HepG2 (cell line): ENCODE results near the gene SMG7. TPM values are rescaled to one million over a fixed set of nuclear protein-coding genes. Genes with fewer than 3 reads are reported as not detected.

Experiments used
- AHR ChIP-seq: IDR thresholded peaks from 2 replicates; pipeline ENCODE4 v1.6.1; 2018; ENCODE audit warnings: missing genetic modification reagents, missing compliant biosample characterization
- BCL6 ChIP-seq: IDR thresholded peaks from 2 replicates; pipeline ENCODE4 v1.6.1; 2016; ENCODE audit warnings: missing genetic modification reagents, missing compliant biosample characterization
- CHD2 ChIP-seq: IDR thresholded peaks from 2 replicates; pipeline ENCODE4 v1.6.1; 2011; ENCODE audit warnings: low read depth, low read length, improper control_type of control experiment
- DPF2 ChIP-seq: sonication (generic); formaldehyde crosslinking; IDR thresholded peaks from 2 replicates; pipeline ENCODE4 v1.4.0; 2020; ENCODE audit warnings: mild to moderate bottlenecking, low read depth, missing genetic modification reagents, borderline replicate concordance
- ERF ChIP-seq: IDR thresholded peaks from 2 replicates; pipeline ENCODE4 v1.6.1; 2018; ENCODE audit warnings: missing biosample characterization, missing genetic modification reagents
- KAT7 ChIP-seq: IDR thresholded peaks from 2 replicates; pipeline ENCODE4 v1.6.1; 2018; ENCODE audit warnings: borderline replicate concordance, missing compliant biosample characterization
- MAFK ChIP-seq, 2 experiments: IDR thresholded peaks in 1 of 2; conservative IDR thresholded peaks in 1 of 2; 2 replicates each; pipeline ENCODE4 v1.6.1; 2011; ENCODE audit warnings: improper control_type of control experiment in 2 of 2, low read length in 2 of 2
- MBD4 ChIP-seq: IDR thresholded peaks from 2 replicates; pipeline ENCODE4 v1.6.1; 2012; ENCODE audit warnings: low read length, inconsistent platforms, borderline replicate concordance
- NR2F2 ChIP-seq: IDR thresholded peaks from 2 replicates; pipeline ENCODE4 v1.6.1; 2012; ENCODE audit warnings: low read depth, inconsistent platforms, borderline replicate concordance
- PCBP1 ChIP-seq: fragments of 200-400 bp; formaldehyde crosslinking; IDR thresholded peaks from 2 replicates; pipeline ENCODE4 v1.6.1; 2017; ENCODE audit warnings: mild to moderate bottlenecking, low read depth, low read length, borderline replicate concordance
- PITX1 ChIP-seq: sonication (generic); formaldehyde crosslinking; IDR thresholded peaks from 2 replicates; pipeline ENCODE4 v1.5.1; 2020; ENCODE audit warnings: mild to moderate bottlenecking, missing genetic modification reagents
- RELA ChIP-seq: sonication (generic); formaldehyde crosslinking; IDR thresholded peaks from 2 replicates; pipeline ENCODE4 v1.4.0; 2020; ENCODE audit warnings: missing genetic modification reagents
- SKI ChIP-seq: fragments of 450-650 bp; IDR thresholded peaks from one replicate; pipeline ENCODE4 v1.6.1; 2018; ENCODE audit warnings: mild to moderate bottlenecking; ENCODE audit not compliant: partially characterized antibody
- SNAPC2 ChIP-seq: sonication (generic); formaldehyde crosslinking; IDR thresholded peaks from 2 replicates; pipeline ENCODE4 v1.8.1; 2022; ENCODE audit warnings: mild to moderate bottlenecking, missing genetic modification reagents
- TAF15 ChIP-seq: fragments of 200-400 bp; formaldehyde crosslinking; IDR thresholded peaks from one replicate; pipeline ENCODE4 v1.6.1; 2018; ENCODE audit warnings: mild to moderate bottlenecking, low read depth, low read length; ENCODE audit not compliant: poor library complexity, severe bottlenecking
- ZMYM3 ChIP-seq: sonication (generic); formaldehyde crosslinking; IDR thresholded peaks from 2 replicates; pipeline ENCODE4 v1.5.1; 2020; ENCODE audit warnings: mild to moderate bottlenecking, missing genetic modification reagents
- ZNF138 ChIP-seq: sonication (generic); formaldehyde crosslinking; IDR thresholded peaks from 2 replicates; pipeline ENCODE4 v1.5.0; 2020; ENCODE audit warnings: mild to moderate bottlenecking, low read depth, missing genetic modification reagents
- ZNF253 ChIP-seq: sonication (generic); formaldehyde crosslinking; IDR thresholded peaks from 2 replicates; pipeline ENCODE4 v1.8.0; 2022; ENCODE audit warnings: mild to moderate bottlenecking, missing genetic modification reagents, borderline replicate concordance
- ZNF3 ChIP-seq: IDR thresholded peaks from 2 replicates; pipeline ENCODE4 v1.7.0; 2017; ENCODE audit warnings: inconsistent platforms
- ZNF616 ChIP-seq: sonication (generic); formaldehyde crosslinking; IDR thresholded peaks from 2 replicates; pipeline ENCODE4 v1.5.0; 2020; ENCODE audit warnings: low read depth, mild to moderate bottlenecking, missing genetic modification reagents
- ZNF629 ChIP-seq: sonication (generic); formaldehyde crosslinking; conservative IDR thresholded peaks from 2 replicates; pipeline ENCODE4 v1.5.0; 2020; ENCODE audit warnings: missing genetic modification reagents
- ZNF678 ChIP-seq: sonication (generic); formaldehyde crosslinking; IDR thresholded peaks from 2 replicates; pipeline ENCODE4 v1.4.0; 2020; ENCODE audit warnings: mild to moderate bottlenecking, missing genetic modification reagents
- ZNF709 ChIP-seq: sonication (generic); formaldehyde crosslinking; IDR thresholded peaks from 2 replicates; pipeline ENCODE4 v1.5.0; 2020; ENCODE audit warnings: mild to moderate bottlenecking, missing genetic modification reagents
- ZNF749 ChIP-seq: sonication (generic); formaldehyde crosslinking; IDR thresholded peaks from 2 replicates; pipeline ENCODE4 v1.8.0; 2022; ENCODE audit warnings: mild to moderate bottlenecking, missing genetic modification reagents, moderate library complexity, borderline replicate concordance
- ZNF781 ChIP-seq: sonication (generic); formaldehyde crosslinking; IDR thresholded peaks from 2 replicates; pipeline ENCODE4 v1.5.1; 2020; ENCODE audit warnings: borderline replicate concordance, mild to moderate bottlenecking, missing genetic modification reagents; ENCODE audit errors: not compliant biosample characterization
- polyA plus RNA-seq, 8 experiments: library from polyadenylated mRNA; depleted of rRNA in 3 of 8; stranded (reverse) in 7 of 8; unstranded in 1 of 8; fragments of >200 nt; fragmentation: Illumina TruSeq in 4 of 8; extraction: Trizol in 4 of 8; gene quantifications; 2 replicates each; pipeline versions ENCODE4 v1.2.1 to v1.2.3, GENCODE V29; 2011 to 2016; ENCODE audit warnings: low read depth in 4 of 8, missing spikeins in 1 of 8, mixed read lengths in 1 of 8; ENCODE audit not compliant: insufficient read depth in 1 of 8
- total RNA-seq, 5 experiments: library from RNA; depleted of rRNA; stranded (reverse); fragments of >200 nt; fragmentation: Illumina TruSeq; extraction: Trizol; gene quantifications; 2 replicates each; pipeline ENCODE4 v1.2.3, GENCODE V29; 2016; ENCODE audit warnings: low read depth in 1 of 5
- TF ChIP-seq, protein P1 (sequence below): sonication (generic); formaldehyde crosslinking; IDR thresholded peaks from 2 replicates; pipeline ENCODE4 v1.5.1; 2020; ENCODE audit warnings: missing genetic modification reagents, mild to moderate bottlenecking, borderline replicate concordance
- TF ChIP-seq, protein P2 (sequence below): sonication (generic); formaldehyde crosslinking; IDR thresholded peaks from 2 replicates; pipeline ENCODE4 v1.4.0; 2020; ENCODE audit warnings: low read depth, mild to moderate bottlenecking, missing genetic modification reagents
- TF ChIP-seq, protein P3 (sequence below): sonication (generic); formaldehyde crosslinking; IDR thresholded peaks from 2 replicates; pipeline ENCODE4 v1.5.0; 2020; ENCODE audit warnings: missing genetic modification reagents

Gene SMG7
- total and polyA plus RNA-seq, 2 of the 13 experiments (the other 11 are each of a cell fraction or from before 2014, with no cell fraction given): 14.9 to 27.9 TPM

DNA sequence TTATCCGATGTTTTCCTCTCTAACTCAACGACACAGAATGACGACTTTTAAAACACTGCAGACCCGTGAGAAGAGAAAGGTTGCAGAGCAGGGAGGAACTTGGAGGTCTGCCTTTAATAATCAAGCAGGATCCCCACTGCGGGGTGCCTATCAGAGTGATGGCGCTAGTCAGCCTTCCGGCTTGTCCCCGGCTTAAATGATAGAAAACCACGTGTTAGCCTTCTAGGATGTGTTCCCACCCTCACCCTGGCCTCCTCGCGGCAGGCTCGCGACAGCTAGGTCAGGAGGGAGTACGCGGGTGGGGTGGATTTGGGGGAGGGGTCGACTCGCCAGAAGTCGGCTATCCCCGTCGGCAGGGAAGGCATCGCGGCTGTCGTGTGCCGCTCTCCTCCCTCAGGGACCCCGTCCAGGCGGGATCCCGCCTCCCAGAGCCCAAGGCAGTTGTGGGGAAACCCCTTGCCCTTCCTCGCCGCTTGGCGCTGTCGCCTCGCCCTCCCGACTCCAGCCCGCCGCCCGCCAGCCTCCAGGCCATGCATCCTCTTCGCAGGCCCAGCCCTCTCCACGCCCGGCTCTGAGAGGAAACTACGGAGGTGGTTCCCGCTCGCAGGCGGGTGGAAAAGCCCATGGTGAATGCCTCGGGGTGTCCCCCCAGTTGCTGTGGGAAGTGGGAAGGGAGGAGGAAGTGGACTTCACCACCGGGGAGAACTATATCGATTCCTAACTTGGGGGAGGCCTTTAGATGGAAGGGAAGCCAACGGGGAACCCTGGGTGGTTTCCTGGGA lies 1.1 kb upstream of the SMG7 start (continued):
- TF ChIP-seq, protein P1, sequence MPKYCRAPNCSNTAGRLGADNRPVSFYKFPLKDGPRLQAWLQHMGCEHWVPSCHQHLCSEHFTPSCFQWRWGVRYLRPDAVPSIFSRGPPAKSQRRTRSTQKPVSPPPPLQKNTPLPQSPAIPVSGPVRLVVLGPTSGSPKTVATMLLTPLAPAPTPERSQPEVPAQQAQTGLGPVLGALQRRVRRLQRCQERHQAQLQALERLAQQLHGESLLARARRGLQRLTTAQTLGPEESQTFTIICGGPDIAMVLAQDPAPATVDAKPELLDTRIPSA: no peak
- TF ChIP-seq NR2F2 (no peak), DPF2 (no peak; the same call in 1 of the 2 replicates), PITX1 (CRISPR knock-in tag) (0 out of 2 replicates have a peak, but pooled peaks have one; percentile 39), ZMYM3 (CRISPR knock-in tag) (no peak), ERF (CRISPR knock-in tag) (no peak), ZNF749 (CRISPR knock-in tag) (peak; percentile 83; the same call in 1 of the 2 replicates), ZNF616 (CRISPR knock-in tag) (no peak), SNAPC2 (CRISPR knock-in tag) (0 out of 2 replicates have a peak, but pooled peaks have one; percentile 42), ZNF3 (CRISPR knock-in tag) (no peak), ZNF629 (CRISPR knock-in tag) (no peak), AHR (CRISPR knock-in tag) (0 out of 2 replicates have a peak, but pooled peaks have one; percentile 15), ZNF253 (CRISPR knock-in tag) (no peak), MBD4 (no peak), ZNF678 (0 out of 2 replicates have a peak, but pooled peaks have one; percentile 43), MAFK (conservative IDR thresholded peaks at IDR 0.05 in 1 of 2, IDR thresholded peaks at IDR 0.05 in 1 of 2; ENCODE audit: low read length in 2 of 2) (no peak), SKI (no peak), BCL6 (CRISPR knock-in tag) (peak; percentile 31), PCBP1 (no peak), CHD2 (peak; percentile 80; the same call in 1 of the 2 replicates), ZNF709 (CRISPR knock-in tag) (peak; percentile 65; the same call in 1 of the 2 replicates), ZNF138 (CRISPR knock-in tag) (no peak), TAF15 (no peak), KAT7 (CRISPR knock-in tag) (no peak), ZNF781 (CRISPR knock-in tag) (no peak), RELA (no peak)
- TF ChIP-seq, protein P2, sequence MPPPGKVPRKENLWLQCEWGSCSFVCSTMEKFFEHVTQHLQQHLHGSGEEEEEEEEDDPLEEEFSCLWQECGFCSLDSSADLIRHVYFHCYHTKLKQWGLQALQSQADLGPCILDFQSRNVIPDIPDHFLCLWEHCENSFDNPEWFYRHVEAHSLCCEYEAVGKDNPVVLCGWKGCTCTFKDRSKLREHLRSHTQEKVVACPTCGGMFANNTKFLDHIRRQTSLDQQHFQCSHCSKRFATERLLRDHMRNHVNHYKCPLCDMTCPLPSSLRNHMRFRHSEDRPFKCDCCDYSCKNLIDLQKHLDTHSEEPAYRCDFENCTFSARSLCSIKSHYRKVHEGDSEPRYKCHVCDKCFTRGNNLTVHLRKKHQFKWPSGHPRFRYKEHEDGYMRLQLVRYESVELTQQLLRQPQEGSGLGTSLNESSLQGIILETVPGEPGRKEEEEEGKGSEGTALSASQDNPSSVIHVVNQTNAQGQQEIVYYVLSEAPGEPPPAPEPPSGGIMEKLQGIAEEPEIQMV (CRISPR knock-in tag): 0 out of 2 replicates have a peak, but pooled peaks have one; percentile 1
- TF ChIP-seq, protein P3, sequence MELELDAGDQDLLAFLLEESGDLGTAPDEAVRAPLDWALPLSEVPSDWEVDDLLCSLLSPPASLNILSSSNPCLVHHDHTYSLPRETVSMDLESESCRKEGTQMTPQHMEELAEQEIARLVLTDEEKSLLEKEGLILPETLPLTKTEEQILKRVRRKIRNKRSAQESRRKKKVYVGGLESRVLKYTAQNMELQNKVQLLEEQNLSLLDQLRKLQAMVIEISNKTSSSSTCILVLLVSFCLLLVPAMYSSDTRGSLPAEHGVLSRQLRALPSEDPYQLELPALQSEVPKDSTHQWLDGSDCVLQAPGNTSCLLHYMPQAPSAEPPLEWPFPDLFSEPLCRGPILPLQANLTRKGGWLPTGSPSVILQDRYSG (CRISPR knock-in tag): no peak
